SU-DHL-6 (cell line): ENCODE measurements around the gene DCC.

Experiments
- H2AFZ ChIP-seq: fragments of 200-600 bp; sonication (generic); 2 replicates; pipeline ENCODE4 v1.6.1; 2014; ENCODE audit warnings: low read depth, mild to moderate bottlenecking, moderate library complexity, mixed read lengths, antibody characterized with exemption, low read length; ENCODE audit not compliant: severe bottlenecking
- H3F3A ChIP-seq: fragments of 200-600 bp; shearing (Covaris generic); 2 replicates; pipeline ENCODE4 v1.6.0; 2016; ENCODE audit warnings: antibody characterized with exemption, mild to moderate bottlenecking; ENCODE audit not compliant: insufficient read depth
- H3K27ac ChIP-seq: fragments of 200-600 bp; sonication (generic); 2 replicates; pipeline ENCODE4 v1.5.1; 2016; ENCODE audit warnings: low read depth, mild to moderate bottlenecking, low read length, moderate library complexity, mixed read lengths
- H3K27me3 ChIP-seq: fragments of 200-600 bp; sonication (generic), shearing (Covaris generic); 2 replicates; pipeline ENCODE4 v1.6.0; 2014; ENCODE audit warnings: mild to moderate bottlenecking, low read length
- H3K36me3 ChIP-seq: fragments of 200-600 bp; sonication (generic); 2 replicates; pipeline ENCODE4 v1.6.1; 2014; ENCODE audit warnings: mild to moderate bottlenecking, low read length, mixed read lengths
- H3K4me2 ChIP-seq: fragments of 300-600, 200-600 bp; shearing (Covaris generic), sonication (generic); 2 replicates; pipeline ENCODE4 v1.6.0; 2014; ENCODE audit warnings: low read length, low read depth, mild to moderate bottlenecking; ENCODE audit not compliant: poor library complexity, severe bottlenecking
- H3K4me3 ChIP-seq: fragments of 200-600 bp; sonication (generic); 2 replicates; pipeline ENCODE4 v1.5.1; 2014; ENCODE audit warnings: antibody characterized with exemption, low read length, mild to moderate bottlenecking, mixed read lengths; ENCODE audit not compliant: insufficient read depth, poor library complexity, severe bottlenecking
- H3K79me2 ChIP-seq: fragments of 200-600 bp; sonication (generic); 2 replicates; pipeline ENCODE4 v1.6.1; 2014; ENCODE audit warnings: mild to moderate bottlenecking, low read length, moderate library complexity; ENCODE audit not compliant: insufficient read depth
- H3K9ac ChIP-seq: fragments of 200-600 bp; sonication (generic); 2 replicates; pipeline ENCODE4 v1.7.0; 2014; ENCODE audit warnings: mild to moderate bottlenecking, low read length
- H3K9me2 ChIP-seq: fragments of 200-600 bp; sonication (generic); replicated peaks from 2 replicates; pipeline ENCODE4 v1.6.1; 2014; ENCODE audit warnings: low read length; ENCODE audit not compliant: insufficient read depth
- H3K9me3 ChIP-seq: fragments of 200-600 bp; sonication (generic); 2 replicates; pipeline ENCODE4 v1.6.1; 2014; ENCODE audit warnings: low read length, mixed read lengths; ENCODE audit not compliant: insufficient read depth
- H4K20me1 ChIP-seq: fragments of 200-600 bp; sonication (generic); 2 replicates; pipeline ENCODE4 v1.6.1; 2014; ENCODE audit warnings: low read depth, mild to moderate bottlenecking, antibody characterized with exemption, low read length, moderate library complexity, mixed read lengths
- EZH2phosphoT487 ChIP-seq: fragments of 200-600 bp; sonication (generic), shearing (Covaris generic); conservative IDR thresholded peaks from 2 replicates; pipeline ENCODE4 v1.6.1; 2018; ENCODE audit warnings: mild to moderate bottlenecking, antibody characterized with exemption, low read length, moderate library complexity, mixed read lengths
- TF ChIP-seq, protein P1 (sequence below): fragments of 200-600 bp; sonication (generic); IDR thresholded peaks from one replicate; pipeline ENCODE4 v1.5.1; 2017; ENCODE audit warnings: antibody characterized with exemption, mild to moderate bottlenecking, low read length, moderate library complexity; ENCODE audit not compliant: insufficient read depth, poor library complexity, severe bottlenecking

Gene DCC

DNA sequence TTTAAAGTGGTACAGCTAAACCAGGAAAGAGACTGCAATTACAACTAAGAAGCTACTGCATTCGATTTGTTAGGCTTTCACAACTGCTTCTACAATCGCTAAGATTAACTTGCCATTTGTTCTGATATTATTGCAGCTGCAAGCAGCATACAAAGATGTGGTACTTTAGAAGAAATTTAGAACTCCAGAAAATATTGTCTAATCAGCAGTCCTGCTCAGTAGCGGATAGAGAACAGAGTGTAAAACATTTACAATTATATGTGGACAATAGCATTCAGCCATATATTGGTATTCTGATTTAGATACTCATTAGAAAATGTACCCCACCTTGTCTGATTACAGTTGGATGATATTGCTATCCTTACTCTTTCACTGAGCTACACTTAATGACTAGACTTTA is 265.3 kb downstream of the DCC start:
- Histone ChIP-seq H3K9ac (no peak overlapping the region), H3K4me3 (no peak overlapping the region), H3K36me3 (no peaks in the 10 kb centered on the region), H2AFZ (no peak overlapping the region), H3K9me2 (no peaks in the 10 kb centered on the region), H3K27me3 (no peaks in the 10 kb centered on the region), H3K79me2 (no peaks in the 10 kb centered on the region), H3K4me2 (no peak overlapping the region), H4K20me1 (no peaks in the 10 kb centered on the region), H3F3A (no peaks in the 10 kb centered on the region), H3K27ac (no peak overlapping the region), H3K9me3 (no peaks in the 10 kb centered on the region)
- no peak for TF ChIP-seq EZH2phosphoT487
- TF ChIP-seq, protein P1, sequence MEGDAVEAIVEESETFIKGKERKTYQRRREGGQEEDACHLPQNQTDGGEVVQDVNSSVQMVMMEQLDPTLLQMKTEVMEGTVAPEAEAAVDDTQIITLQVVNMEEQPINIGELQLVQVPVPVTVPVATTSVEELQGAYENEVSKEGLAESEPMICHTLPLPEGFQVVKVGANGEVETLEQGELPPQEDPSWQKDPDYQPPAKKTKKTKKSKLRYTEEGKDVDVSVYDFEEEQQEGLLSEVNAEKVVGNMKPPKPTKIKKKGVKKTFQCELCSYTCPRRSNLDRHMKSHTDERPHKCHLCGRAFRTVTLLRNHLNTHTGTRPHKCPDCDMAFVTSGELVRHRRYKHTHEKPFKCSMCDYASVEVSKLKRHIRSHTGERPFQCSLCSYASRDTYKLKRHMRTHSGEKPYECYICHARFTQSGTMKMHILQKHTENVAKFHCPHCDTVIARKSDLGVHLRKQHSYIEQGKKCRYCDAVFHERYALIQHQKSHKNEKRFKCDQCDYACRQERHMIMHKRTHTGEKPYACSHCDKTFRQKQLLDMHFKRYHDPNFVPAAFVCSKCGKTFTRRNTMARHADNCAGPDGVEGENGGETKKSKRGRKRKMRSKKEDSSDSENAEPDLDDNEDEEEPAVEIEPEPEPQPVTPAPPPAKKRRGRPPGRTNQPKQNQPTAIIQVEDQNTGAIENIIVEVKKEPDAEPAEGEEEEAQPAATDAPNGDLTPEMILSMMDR, result no peak

DNA sequence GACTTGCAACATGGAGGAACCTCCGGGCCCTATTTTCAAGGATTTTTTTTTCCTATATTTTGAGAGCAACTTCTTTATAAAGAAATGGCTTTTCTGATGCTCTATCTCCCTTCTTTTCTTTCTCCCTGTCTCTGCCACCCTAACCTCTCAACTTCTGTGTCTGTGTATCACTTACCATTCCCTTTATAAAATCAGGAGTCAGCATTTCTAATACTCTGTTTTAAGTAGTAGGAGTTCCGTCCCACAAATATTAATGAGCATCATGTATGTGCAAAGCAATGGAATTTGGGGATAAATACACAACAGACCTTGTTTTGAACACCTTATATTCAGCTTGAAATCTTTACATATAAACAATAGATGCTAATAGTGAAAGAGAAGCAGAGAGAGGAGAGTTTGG is 268.0 kb downstream of the DCC start:
- no peaks in the 10 kb centered on the region for H3K9me2 ChIP-seq
- H3K9me3 ChIP-seq, result no peaks in the 10 kb centered on the region
- no peak for TF ChIP-seq EZH2phosphoT487
- TF ChIP-seq, protein P1, result no peak
- H2AFZ ChIP-seq, result no peak overlapping the region
- no peaks in the 10 kb centered on the region for H3K27me3 ChIP-seq
- H3K9ac ChIP-seq, result no peak overlapping the region
- H3K4me3 ChIP-seq, result no peak overlapping the region
- no peaks in the 10 kb centered on the region for H3K36me3 ChIP-seq
- H3F3A ChIP-seq, result no peaks in the 10 kb centered on the region
- no peaks in the 10 kb centered on the region for H4K20me1 ChIP-seq
- H3K4me2 ChIP-seq, result no peak overlapping the region
- H3K79me2 ChIP-seq, result no peaks in the 10 kb centered on the region
- no peak overlapping the region for H3K27ac ChIP-seq

DNA sequence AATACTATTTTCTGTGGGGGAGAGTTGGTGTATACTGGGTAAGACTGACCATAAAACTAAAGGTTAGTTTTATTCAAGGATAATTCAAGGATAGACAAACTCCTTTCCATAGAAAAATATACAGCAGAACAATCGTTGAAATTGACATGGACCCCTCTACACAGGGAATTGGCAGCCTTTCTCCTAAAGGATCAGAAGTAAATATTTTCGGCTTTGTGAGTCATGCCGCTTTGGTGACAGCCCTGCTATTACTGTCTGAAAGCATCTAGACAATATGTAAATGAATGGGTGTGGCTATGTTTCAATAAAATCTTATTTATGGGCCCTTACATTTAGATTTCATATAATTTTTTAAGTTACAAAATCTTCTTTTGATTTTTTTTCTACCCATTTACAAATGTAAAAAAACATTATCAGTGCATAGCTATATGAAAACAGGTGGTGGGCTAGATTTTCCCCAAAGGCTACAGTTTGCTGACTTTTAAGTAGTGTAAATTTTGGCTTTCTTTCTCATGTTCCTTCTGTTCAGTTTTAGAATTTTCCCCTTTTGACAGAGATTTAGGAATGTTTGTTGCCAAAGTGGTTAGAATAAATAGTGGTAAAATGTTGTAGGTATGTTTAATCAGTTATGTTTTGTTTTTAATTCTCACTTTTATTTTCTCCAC is 270.6 kb downstream of the DCC start:
- no peaks in the 10 kb centered on the region for H4K20me1 ChIP-seq
- no peak overlapping the region for H2AFZ ChIP-seq
- H3K27ac ChIP-seq, result no peak overlapping the region
- H3K79me2 ChIP-seq, result no peaks in the 10 kb centered on the region
- H3F3A ChIP-seq, result no peaks in the 10 kb centered on the region
- H3K27me3 ChIP-seq, result no peaks in the 10 kb centered on the region
- no peak overlapping the region for H3K9ac ChIP-seq
- TF ChIP-seq, protein P1, result no peak
- no peak for TF ChIP-seq EZH2phosphoT487
- no peaks in the 10 kb centered on the region for H3K9me2 ChIP-seq
- H3K9me3 ChIP-seq, result no peaks in the 10 kb centered on the region
- H3K36me3 ChIP-seq, result no peaks in the 10 kb centered on the region
- H3K4me2 ChIP-seq, result no peak overlapping the region
- no peak overlapping the region for H3K4me3 ChIP-seq
